ENCODE data around the gene ADAMTS14. TPM values are rescaled to one million over a fixed set of nuclear protein-coding genes. Genes with fewer than 3 reads are reported as not detected.

Gene ADAMTS14
- total RNA-seq, 1 experiment from 2014 or later = 1.9 TPM

DNA sequence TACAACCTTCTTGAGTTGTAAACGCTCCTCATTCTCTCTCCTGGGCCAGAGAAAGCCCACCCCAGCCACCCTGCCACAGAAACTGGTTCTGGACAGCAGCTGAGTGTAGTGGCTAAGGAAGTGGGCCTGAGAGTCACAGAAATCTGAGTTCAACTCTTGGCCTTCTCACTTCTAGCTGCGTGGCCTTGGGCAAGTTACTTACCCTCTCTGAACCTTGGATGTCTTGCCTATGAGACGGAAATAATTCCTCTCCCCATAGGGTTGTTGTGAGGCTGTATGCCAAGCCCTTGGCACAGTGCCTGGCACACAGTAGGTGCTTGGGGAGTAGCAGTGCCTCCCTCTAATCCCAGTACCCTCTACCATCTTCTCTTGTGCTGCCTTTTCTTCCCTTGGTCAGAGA, 51.5 kb downstream of the ADAMTS14 start:
- no TSS peak for BruUV-seq (replicated peaks)
- no peak for DNase-seq
- H4K20me1 ChIP-seq (ENCODE audit: insufficient read depth) = no peaks in the 10 kb centered on the region
- peaks cover 16% of the 10 kb centered on the region for H3F3A ChIP-seq (ENCODE audit: insufficient read depth, low read depth)
- H3K27me3 ChIP-seq (ENCODE audit: insufficient read depth, low read depth) = no peaks in the 10 kb centered on the region
- intact Hi-C loops (cut with micrococcal nuclease; ENCODE audit: unreplicated experiment) = no loop called here
- no peak for TF ChIP-seq EZH2 (IDR thresholded peaks at IDR 0.05; ENCODE audit: low read depth)
- TF ChIP-seq CTCF (conservative IDR thresholded peaks at IDR 0.05) = no peak
- H3K4me2 ChIP-seq = peak overlapping the region; percentile 59; the same call in 1 of the 2 replicates
- H3K9me2 ChIP-seq (ENCODE audit: insufficient read depth) = no peaks in the 10 kb centered on the region
- H3K36me3 ChIP-seq (ENCODE audit: low read depth) = no peaks in the 10 kb centered on the region
- no peaks in the 10 kb centered on the region for H3K9me3 ChIP-seq (ENCODE audit: insufficient read depth, low read depth)
- peaks cover 25% of the 10 kb centered on the region for H3K4me1 ChIP-seq (replicated peaks; ENCODE audit: insufficient read depth)
- H3K79me2 ChIP-seq (ENCODE audit: low read depth) = no peaks in the 10 kb centered on the region
- H2AFZ ChIP-seq = no peak overlapping the region
- CTCF ChIA-PET = no interaction called here
- H3K27ac ChIP-seq = peak overlapping the region; percentile 80
- POLR2A ChIA-PET (ENCODE audit: unreplicated experiment) = no interaction called here
- no peak overlapping the region for H3K4me3 ChIP-seq

GRCh38 chr10:70726909-70727495, 54.7 kb downstream of the ADAMTS14 start:
- Histone ChIP-seq H3K27ac (no peak overlapping the region), H3K4me2 (no peak overlapping the region), H3K9me2 (ENCODE audit: insufficient read depth) (no peaks in the 10 kb centered on the region), H3K36me3 (ENCODE audit: low read depth) (no peaks in the 10 kb centered on the region), H3K4me1 (replicated peaks; ENCODE audit: insufficient read depth) (peaks cover 19% of the 10 kb centered on the region), H3K9me3 (ENCODE audit: insufficient read depth, low read depth) (no peaks in the 10 kb centered on the region), H3K4me3 (no peak overlapping the region), H2AFZ (no peak overlapping the region), H3F3A (ENCODE audit: insufficient read depth, low read depth) (peaks cover 16% of the 10 kb centered on the region), H3K27me3 (ENCODE audit: insufficient read depth, low read depth) (no peaks in the 10 kb centered on the region), H4K20me1 (ENCODE audit: insufficient read depth) (no peaks in the 10 kb centered on the region), H3K79me2 (ENCODE audit: low read depth) (no peaks in the 10 kb centered on the region)
- no peak for DNase-seq
- ChIA-PET POLR2A (ENCODE audit: unreplicated experiment) (no interaction called here), CTCF (no interaction called here)
- TF ChIP-seq EZH2 (IDR thresholded peaks at IDR 0.05; ENCODE audit: low read depth) = no peak
- no peak for TF ChIP-seq CTCF (conservative IDR thresholded peaks at IDR 0.05)
- BruUV-seq (replicated peaks) = no TSS peak
- intact Hi-C loops (cut with micrococcal nuclease; ENCODE audit: unreplicated experiment) = no loop called here

- Histone ChIP-seq H4K20me1 (ENCODE audit: insufficient read depth) (no peaks in the 10 kb centered on the region), H3K36me3 (ENCODE audit: low read depth) (no peaks in the 10 kb centered on the region), H2AFZ (no peak overlapping the region), H3K4me1 (replicated peaks; ENCODE audit: insufficient read depth) (peaks cover 6% of the 10 kb centered on the region), H3K9me2 (ENCODE audit: insufficient read depth) (no peaks in the 10 kb centered on the region), H3K9me3 (ENCODE audit: insufficient read depth, low read depth) (no peaks in the 10 kb centered on the region), H3K27me3 (ENCODE audit: insufficient read depth, low read depth) (no peaks in the 10 kb centered on the region), H3K27ac (no peak overlapping the region), H3F3A (ENCODE audit: insufficient read depth, low read depth) (peaks cover 5% of the 10 kb centered on the region), H3K4me3 (no peak overlapping the region), H3K4me2 (no peak overlapping the region), H3K79me2 (ENCODE audit: low read depth) (no peaks in the 10 kb centered on the region)
- CTCF ChIA-PET = no interaction called here
- intact Hi-C loops (cut with micrococcal nuclease; ENCODE audit: unreplicated experiment) = no loop called here
- DNase-seq = no peak
- POLR2A ChIA-PET (ENCODE audit: unreplicated experiment) = no interaction called here
- no peak for TF ChIP-seq CTCF (conservative IDR thresholded peaks at IDR 0.05)
- TF ChIP-seq EZH2 (IDR thresholded peaks at IDR 0.05; ENCODE audit: low read depth) = no peak
- no TSS peak for BruUV-seq (replicated peaks)
Observed at GRCh38 chr10:70728328-70728727, 56.0 kb downstream of the ADAMTS14 start.
